ENCODE data around the gene KCNQ2.

The KCNQ2 gene

GRCh38 chr20:63401384-63402110 is 70.9 kb downstream of the KCNQ2 start:
- DNase-seq, result no peak

- DNase-seq, result no peak
Measured at GRCh38 chr20:63400486-63401210, 71.8 kb downstream of the KCNQ2 start.

- no peak for DNase-seq
Measured at GRCh38 chr20:63399596-63400375, 72.7 kb downstream of the KCNQ2 start.

- DNase-seq, result no peak
Measured at GRCh38 chr20:63398744-63399514, 73.5 kb downstream of the KCNQ2 start.

- DNase-seq, result no peak
Measured at GRCh38 chr20:63397946-63398450, 74.5 kb downstream of the KCNQ2 start.

GRCh38 chr20:63397155-63397843 is 75.2 kb downstream of the KCNQ2 start:
- no peak for DNase-seq

GRCh38 chr20:63396300-63396699 is 76.2 kb downstream of the KCNQ2 start:
- no peak for DNase-seq

- no peak for DNase-seq
Measured at GRCh38 chr20:63395723-63396122, 76.7 kb downstream of the KCNQ2 start.

GRCh38 chr20:63394920-63395455 is 77.5 kb downstream of the KCNQ2 start:
- no peak for DNase-seq

- peak; percentile 47 for DNase-seq
Measured at GRCh38 chr20:63394069-63394919, 78.2 kb downstream of the KCNQ2 start.

GRCh38 chr20:63393566-63393965 is 78.9 kb downstream of the KCNQ2 start:
- no peak for DNase-seq

GRCh38 chr20:63392465-63393365 is 79.7 kb downstream of the KCNQ2 start:
- no peak for DNase-seq

- no peak for DNase-seq
Measured at GRCh38 chr20:63387917-63388316, 84.5 kb downstream of the KCNQ2 start.

GRCh38 chr20:63387393-63387792 is 85.1 kb downstream of the KCNQ2 start:
- no peak for DNase-seq

GRCh38 chr20:63386491-63386890 is 86.0 kb downstream of the KCNQ2 start:
- DNase-seq, result no peak

GRCh38 chr20:63385819-63386218 is 86.6 kb downstream of the KCNQ2 start:
- DNase-seq, result no peak

- no peak for DNase-seq
Measured at GRCh38 chr20:63384336-63384735, 88.1 kb downstream of the KCNQ2 start.

- no peak for DNase-seq
Measured at GRCh38 chr20:63383556-63383955, 88.9 kb downstream of the KCNQ2 start.

- no peak for DNase-seq
Measured at GRCh38 chr20:63382551-63383300, 89.7 kb downstream of the KCNQ2 start.

All from femur (tissue), 1 donor.